Measurements from ENCODE around the gene TTL. TPM values are rescaled to one million over a fixed set of nuclear protein-coding genes. Genes with fewer than 3 reads are reported as not detected.
A peak's percentile ranks its signal among the peaks of the same experiment; 100 is the strongest.

The TTL gene
- total RNA-seq, 3 donors from 2014 or later (not counting 1 experiment from before 2014, with no cell fraction given) = 14.3 to 26.8 (median 26.4) TPM

GRCh38 chr2:112540906-112541305 lies 59.0 kb downstream of the TTL start:
- no peaks in the 10 kb centered on the region for H3K9me3 ChIP-seq (ENCODE audit: control insufficient read depth, insufficient read depth, low read length)

GRCh38 chr2:112541315-112542122 lies 59.6 kb downstream of the TTL start:
- 8% methylated on average over 31 of the region's 34 CpGs for WGBS (ENCODE audit: insufficient coverage)
- Mint-ChIP-seq H3K36me3 (no peaks in the 10 kb centered on the region), H3K27ac (no peak overlapping the region), H3K4me1 (peaks cover 5 to 6% of the 10 kb centered on the region in 2 donors), H3K9me3 (no peaks in the 10 kb centered on the region), H3K27me3 (ENCODE audit: low read depth in 2 of 2) (no peaks in the 10 kb centered on the region), H3K4me3 (no peak overlapping the region)
- ATAC-seq (peak; percentile 76 to 80 (median 77)), DNase-seq (peak in 1 of 2 donors; percentile 34)
- TF ChIP-seq, protein P1, sequence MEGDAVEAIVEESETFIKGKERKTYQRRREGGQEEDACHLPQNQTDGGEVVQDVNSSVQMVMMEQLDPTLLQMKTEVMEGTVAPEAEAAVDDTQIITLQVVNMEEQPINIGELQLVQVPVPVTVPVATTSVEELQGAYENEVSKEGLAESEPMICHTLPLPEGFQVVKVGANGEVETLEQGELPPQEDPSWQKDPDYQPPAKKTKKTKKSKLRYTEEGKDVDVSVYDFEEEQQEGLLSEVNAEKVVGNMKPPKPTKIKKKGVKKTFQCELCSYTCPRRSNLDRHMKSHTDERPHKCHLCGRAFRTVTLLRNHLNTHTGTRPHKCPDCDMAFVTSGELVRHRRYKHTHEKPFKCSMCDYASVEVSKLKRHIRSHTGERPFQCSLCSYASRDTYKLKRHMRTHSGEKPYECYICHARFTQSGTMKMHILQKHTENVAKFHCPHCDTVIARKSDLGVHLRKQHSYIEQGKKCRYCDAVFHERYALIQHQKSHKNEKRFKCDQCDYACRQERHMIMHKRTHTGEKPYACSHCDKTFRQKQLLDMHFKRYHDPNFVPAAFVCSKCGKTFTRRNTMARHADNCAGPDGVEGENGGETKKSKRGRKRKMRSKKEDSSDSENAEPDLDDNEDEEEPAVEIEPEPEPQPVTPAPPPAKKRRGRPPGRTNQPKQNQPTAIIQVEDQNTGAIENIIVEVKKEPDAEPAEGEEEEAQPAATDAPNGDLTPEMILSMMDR (IDR thresholded peaks at IDR 0.05) = no peak
- Histone ChIP-seq H3K4me3 (ENCODE audit: low read length) (peak overlapping the region; percentile 81), H3K4me1 (ENCODE audit: control insufficient read depth, insufficient read depth, low read length) (peaks cover 17% of the 10 kb centered on the region), H3K9me3 (ENCODE audit: control insufficient read depth, insufficient read depth, low read length) (no peaks in the 10 kb centered on the region), H3K36me3 (ENCODE audit: control insufficient read depth, insufficient read depth, low read length) (no peaks in the 10 kb centered on the region), H3K27me3 (ENCODE audit: control insufficient read depth, insufficient read depth, low read length) (no peaks in the 10 kb centered on the region), H3K27ac (ENCODE audit: low read length) (peak overlapping the region; percentile 88)
- intact Hi-C loops (cut with micrococcal nuclease) = loop anchor here (1.0 to 2.0 kb wide), 2 partner anchors 43 to 61 kb away; partner anchors contain the start of gene CHCHD5

More at GRCh38 chr2:112540906-112541305, 59.0 kb downstream of the TTL start:
- TF ChIP-seq, protein P1 (IDR thresholded peaks at IDR 0.05) = no peak
- H3K4me1 Mint-ChIP-seq = peaks cover 5 to 6% of the 10 kb centered on the region in 2 donors
- no peak for DNase-seq
- Histone ChIP-seq H3K27me3 (ENCODE audit: control insufficient read depth, insufficient read depth, low read length) (no peaks in the 10 kb centered on the region), H3K27ac (ENCODE audit: low read length) (peak overlapping the region; percentile 88), H3K36me3 (ENCODE audit: control insufficient read depth, insufficient read depth, low read length) (no peaks in the 10 kb centered on the region), H3K4me1 (ENCODE audit: control insufficient read depth, insufficient read depth, low read length) (peaks cover 17% of the 10 kb centered on the region), H3K4me3 (ENCODE audit: low read length) (peak overlapping the region; percentile 81)
- no peaks in the 10 kb centered on the region for H3K27me3 Mint-ChIP-seq (ENCODE audit: low read depth in 2 of 2)
- no peaks in the 10 kb centered on the region for H3K9me3 Mint-ChIP-seq
- H3K4me3 Mint-ChIP-seq = no peak overlapping the region
- H3K36me3 Mint-ChIP-seq = no peaks in the 10 kb centered on the region
- WGBS (ENCODE audit: insufficient coverage) = no CpG with 5 or more reads among the region's 2 CpGs
- intact Hi-C loops (cut with micrococcal nuclease) = no loop called here
- no peak overlapping the region for H3K27ac Mint-ChIP-seq
- ATAC-seq = no peak

DNA sequence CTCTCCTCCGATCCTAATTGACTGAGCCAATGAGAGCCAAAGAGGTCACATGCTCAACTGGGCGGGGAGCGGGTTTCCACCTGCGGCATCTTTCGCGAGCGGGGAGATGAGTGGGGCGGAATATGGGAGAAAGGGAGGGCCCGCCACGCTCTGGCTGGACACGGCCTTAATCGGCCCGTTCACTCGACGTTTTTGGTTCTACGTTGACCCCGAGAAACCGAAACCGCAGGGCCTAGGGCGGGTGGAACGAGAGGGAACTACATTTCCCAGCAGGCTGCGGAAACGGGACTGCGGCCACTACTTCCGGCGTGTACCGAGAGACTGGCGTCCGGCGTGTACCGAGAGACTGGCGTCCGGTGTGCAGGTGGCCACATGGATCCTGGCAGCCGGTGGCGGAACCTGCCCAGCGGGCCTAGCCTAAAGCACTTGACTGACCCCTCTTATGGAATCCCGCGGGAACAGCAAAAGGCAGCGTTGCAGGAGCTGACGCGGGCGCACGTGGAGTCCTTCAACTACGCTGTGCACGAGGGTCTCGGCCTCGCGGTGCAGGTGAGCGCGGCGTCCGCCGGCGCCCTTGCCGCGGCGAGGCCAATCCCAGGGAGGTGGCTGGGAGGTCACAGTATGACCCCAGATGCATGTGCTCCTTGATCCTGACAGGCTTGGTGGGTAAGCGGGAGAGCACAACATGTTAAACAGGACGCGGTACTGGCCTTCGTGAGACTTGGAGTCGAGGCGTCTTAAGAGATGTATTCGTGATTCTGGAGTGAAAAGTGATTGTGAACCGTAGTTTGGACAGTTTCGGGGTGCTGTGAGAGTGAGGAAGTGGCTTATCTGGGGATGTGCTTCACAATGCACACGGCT lies 60.4 kb downstream of the TTL start, which contains the start of gene POLR1B:
Gene POLR1B (plus strand): TSS at position 343 of the 861 bp plus-strand sequence. CDS start 30 bp downstream, at position 373.
- peak within 1 kb of the TSS; percentile 88 for H3K27ac ChIP-seq (ENCODE audit: low read length)
- H3K4me1 ChIP-seq (ENCODE audit: control insufficient read depth, insufficient read depth, low read length) = peaks cover 17% of the 10 kb centered on the region
- H3K36me3 ChIP-seq (ENCODE audit: control insufficient read depth, insufficient read depth, low read length) = peaks cover 6% of the 10 kb centered on the region
- Mint-ChIP-seq H3K27ac (no peak within 1 kb of the TSS), H3K27me3 (ENCODE audit: low read depth in 2 of 2) (no peaks in the 10 kb centered on the region), H3K36me3 (no peaks in the 10 kb centered on the region), H3K9me3 (no peaks in the 10 kb centered on the region), H3K4me1 (peaks cover 5 to 6% of the 10 kb centered on the region in 2 donors), H3K4me3 (no peak within 1 kb of the TSS)
- H3K4me3 ChIP-seq (ENCODE audit: low read length) = peak within 1 kb of the TSS; percentile 81
- intact Hi-C loops (cut with micrococcal nuclease) = loop anchor here (1.0 to 2.0 kb wide), 2 partner anchors 42 to 62 kb away; partner anchors contain the start of gene CHCHD5
- H3K9me3 ChIP-seq (ENCODE audit: control insufficient read depth, insufficient read depth, low read length) = no peaks in the 10 kb centered on the region
- no peaks in the 10 kb centered on the region for H3K27me3 ChIP-seq (ENCODE audit: control insufficient read depth, insufficient read depth, low read length)
- peak; percentile 79 to 88 (median 84) for ATAC-seq
- DNase-seq = peak; percentile 75 to 84
- WGBS (ENCODE audit: insufficient coverage) = under 1% methylated on average over 66 of the region's 67 CpGs
- TF ChIP-seq, protein P1 (IDR thresholded peaks at IDR 0.05) = no peak
